Tibial artery (tissue), 4 donors: ENCODE measurements around the gene ADAM23.

Experiments
- DNase-seq, 2 donors: peaks; one replicate each; pipeline ENCODE4 v3.0.0-alpha.2; 2019
- H3K27ac ChIP-seq, 2 donors: fragments of 200-600 bp; sonication (generic) in 1 of 2; 1 replicate in 1 of 2; 2 replicates in 1 of 2; pipeline ENCODE4 v1.5.1; 2018 to 2019; ENCODE audit warnings: mild to moderate bottlenecking in 1 of 2
- H3K27me3 ChIP-seq, 2 donors: fragments of 200-600 bp; sonication (generic) in 1 of 2; one replicate each; pipeline versions ENCODE4 v1.5.1 to v1.6.0; 2016 to 2019
- H3K36me3 ChIP-seq, 3 donors: fragments of 200-600 bp; sonication (generic) in 2 of 3; one replicate each; pipeline ENCODE4 v1.5.1; 2016 to 2019; ENCODE audit warnings: mild to moderate bottlenecking in 2 of 3
- H3K4me1 ChIP-seq, 4 donors: fragments of 200-600 bp; sonication (generic) in 2 of 4; 1 replicate in 3 of 4; 2 replicates in 1 of 4; pipeline ENCODE4 v1.5.1; 2016 to 2019
- H3K4me3 ChIP-seq, 2 donors: fragments of 200-600 bp; sonication (generic) in 1 of 2; 1 replicate in 1 of 2; 2 replicates in 1 of 2; pipeline ENCODE4 v1.5.1; 2018 to 2019; ENCODE audit warnings: mild to moderate bottlenecking in 2 of 2
- H3K9me3 ChIP-seq, 3 donors: fragments of 200-600 bp; sonication (generic) in 1 of 3; one replicate each; pipeline ENCODE4 v1.5.1; 2016 to 2019
- CTCF ChIP-seq, 2 experiments: fragments of 200-600 bp in 1 of 2; fragments of 450-650 bp in 1 of 2; IDR thresholded peaks; one replicate each; pipeline ENCODE4 v1.5.1; 2017 to 2019; ENCODE audit warnings: antibody characterized with exemption in 2 of 2, mild to moderate bottlenecking in 1 of 2, moderate library complexity in 1 of 2
- intact Hi-C: fragments of 100-400 bp; cut with DNase I; formaldehyde crosslinking; loops from one replicate; pipeline ENCODE4 v1.15.0; 2023; ENCODE audit warnings: low total_unique reads

The ADAM23 gene

GRCh38 chr2:206610451-206610850 lies 167.1 kb downstream of the ADAM23 start:
- no peak overlapping the region for H3K4me3 ChIP-seq
- H3K27ac ChIP-seq: no peak overlapping the region
- no peaks in the 10 kb centered on the region for H3K27me3 ChIP-seq
- no peaks in the 10 kb centered on the region for H3K9me3 ChIP-seq
- intact Hi-C loops: no loop called here
- DNase-seq: no peak
- no peak for TF ChIP-seq CTCF (IDR thresholded peaks at IDR 0.05)
- H3K36me3 ChIP-seq: no peaks in the 10 kb centered on the region
- H3K4me1 ChIP-seq: no peaks in the 10 kb centered on the region

GRCh38 chr2:206611191-206611590 lies 167.9 kb downstream of the ADAM23 start:
- DNase-seq: no peak
- Histone ChIP-seq H3K4me3 (no peak overlapping the region), H3K27ac (no peak overlapping the region), H3K27me3 (no peaks in the 10 kb centered on the region), H3K9me3 (no peaks in the 10 kb centered on the region), H3K4me1 (no peaks in the 10 kb centered on the region), H3K36me3 (no peaks in the 10 kb centered on the region)
- intact Hi-C loops: no loop called here
- no peak for TF ChIP-seq CTCF (IDR thresholded peaks at IDR 0.05)

GRCh38 chr2:206611736-206612135 lies 168.4 kb downstream of the ADAM23 start:
- H3K27me3 ChIP-seq: no peaks in the 10 kb centered on the region
- no peaks in the 10 kb centered on the region for H3K9me3 ChIP-seq
- DNase-seq: no peak
- no peaks in the 10 kb centered on the region for H3K4me1 ChIP-seq
- H3K27ac ChIP-seq: no peak overlapping the region
- TF ChIP-seq CTCF (IDR thresholded peaks at IDR 0.05): no peak
- no peaks in the 10 kb centered on the region for H3K36me3 ChIP-seq
- H3K4me3 ChIP-seq: no peak overlapping the region
- intact Hi-C loops: no loop called here

- Histone ChIP-seq H3K36me3 (no peaks in the 10 kb centered on the region), H3K27me3 (no peaks in the 10 kb centered on the region), H3K27ac (no peak overlapping the region), H3K9me3 (no peaks in the 10 kb centered on the region), H3K4me1 (no peaks in the 10 kb centered on the region), H3K4me3 (no peak overlapping the region)
- no peak for DNase-seq
- no peak for TF ChIP-seq CTCF (IDR thresholded peaks at IDR 0.05)
- intact Hi-C loops: no loop called here
Observed at GRCh38 chr2:206614811-206615210, 171.5 kb downstream of the ADAM23 start.

GRCh38 chr2:206615417-206616089 lies 172.2 kb downstream of the ADAM23 start:
- Histone ChIP-seq H3K36me3 (no peaks in the 10 kb centered on the region), H3K27me3 (no peaks in the 10 kb centered on the region), H3K4me1 (no peaks in the 10 kb centered on the region), H3K4me3 (no peak overlapping the region), H3K9me3 (no peaks in the 10 kb centered on the region), H3K27ac (no peak overlapping the region)
- intact Hi-C loops: no loop called here
- DNase-seq: no peak
- no peak for TF ChIP-seq CTCF (IDR thresholded peaks at IDR 0.05)

- Histone ChIP-seq H3K4me3 (no peak overlapping the region), H3K27me3 (no peaks in the 10 kb centered on the region), H3K27ac (no peak overlapping the region), H3K9me3 (no peaks in the 10 kb centered on the region), H3K36me3 (no peaks in the 10 kb centered on the region), H3K4me1 (no peaks in the 10 kb centered on the region)
- TF ChIP-seq CTCF (IDR thresholded peaks at IDR 0.05): no peak
- no peak for DNase-seq
- intact Hi-C loops: no loop called here
Observed at GRCh38 chr2:206616151-206616550, 172.8 kb downstream of the ADAM23 start.
